DMS153 treated with DMSO at 0.1 percent for 48 hours (cell line): ENCODE measurements around the gene TMEM52.
"Not testable (repeated sequence)": the region's sequence is repeated elsewhere in the genome, so short reads cannot be mapped to it uniquely, and the experiment has no call there.

ENCODE experiments used
- DNase-seq: peaks from one replicate; lab custom pipeline; 2025; ENCODE audit not compliant: unreplicated experiment; lab: John Stamatoyannopoulos, UW

The TMEM52 gene

DNA sequence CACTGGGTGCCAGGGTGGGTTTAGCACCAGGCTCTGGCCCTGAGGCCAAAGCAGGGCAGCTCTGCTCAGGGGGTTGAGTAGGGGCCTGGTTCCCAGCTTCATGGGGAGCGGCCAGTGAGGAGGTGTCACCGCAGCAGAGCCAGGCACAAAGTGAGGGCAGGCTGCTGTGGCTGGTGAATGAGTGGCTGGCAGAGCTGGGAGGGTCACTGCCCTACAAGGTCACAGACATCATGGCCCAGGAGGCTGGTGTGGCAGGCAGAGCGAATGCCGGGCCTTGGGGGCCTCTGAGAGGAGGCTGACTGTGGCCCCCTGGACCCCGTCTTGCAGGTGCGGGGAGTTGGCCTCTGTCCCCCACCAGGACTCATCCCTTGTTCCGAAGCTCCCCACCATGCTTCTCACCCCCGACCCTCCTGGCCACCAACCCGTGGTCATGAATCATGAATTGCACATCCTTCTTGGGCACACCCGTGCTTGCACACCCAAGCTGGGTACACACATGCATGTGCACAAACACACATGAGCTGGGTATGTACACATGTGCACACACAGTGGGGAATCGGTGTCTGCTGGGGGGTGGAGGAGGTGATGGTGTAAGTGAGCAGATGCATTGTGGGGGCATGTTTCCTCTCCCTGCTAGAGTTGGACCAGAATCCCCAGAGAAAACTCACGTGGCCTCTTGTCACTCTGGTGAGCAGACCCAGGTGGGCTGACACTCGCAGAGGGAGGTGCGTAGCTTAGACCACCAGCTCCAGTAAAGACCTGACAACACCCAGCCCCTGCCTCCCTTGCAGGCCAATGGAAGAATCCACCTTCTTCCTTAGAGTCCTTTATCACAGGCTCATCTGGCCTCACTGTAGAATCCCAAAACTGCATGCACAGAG, 23.4 kb downstream of the TMEM52 start:
- DNase-seq = no peak

GRCh38 chr1:1895060-1895418, 24.0 kb downstream of the TMEM52 start:
- DNase-seq = no peak

- peak; percentile 78 for DNase-seq
These were observed 24.6 kb downstream of the TMEM52 start for GRCh38 chr1:1894354-1895059.

- no peak for DNase-seq
These were observed 25.1 kb downstream of the TMEM52 start for GRCh38 chr1:1893997-1894353.

GRCh38 chr1:1893291-1893985, 25.6 kb downstream of the TMEM52 start:
- DNase-seq = no peak

DNA sequence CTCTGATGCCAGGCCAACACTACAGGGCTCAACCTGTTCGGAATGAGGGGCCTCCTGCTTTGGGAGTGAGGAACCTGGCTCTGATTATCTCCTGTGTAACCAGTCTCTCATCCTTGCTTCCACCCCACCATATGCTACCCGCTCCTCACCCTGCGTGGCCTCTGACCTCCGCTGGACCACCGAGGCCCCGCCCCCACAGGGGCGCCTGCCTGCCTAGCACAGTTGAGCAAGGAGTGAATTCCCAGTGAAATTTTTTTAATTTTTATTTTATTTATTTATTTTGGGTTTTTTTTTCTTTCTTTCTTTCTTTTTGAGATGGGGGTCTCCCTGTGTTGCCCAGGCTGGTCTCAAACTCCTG, 26.3 kb downstream of the TMEM52 start:
- no peak for DNase-seq

GRCh38 chr1:1892079-1892762, 26.9 kb downstream of the TMEM52 start:
- no peak for DNase-seq

DNA sequence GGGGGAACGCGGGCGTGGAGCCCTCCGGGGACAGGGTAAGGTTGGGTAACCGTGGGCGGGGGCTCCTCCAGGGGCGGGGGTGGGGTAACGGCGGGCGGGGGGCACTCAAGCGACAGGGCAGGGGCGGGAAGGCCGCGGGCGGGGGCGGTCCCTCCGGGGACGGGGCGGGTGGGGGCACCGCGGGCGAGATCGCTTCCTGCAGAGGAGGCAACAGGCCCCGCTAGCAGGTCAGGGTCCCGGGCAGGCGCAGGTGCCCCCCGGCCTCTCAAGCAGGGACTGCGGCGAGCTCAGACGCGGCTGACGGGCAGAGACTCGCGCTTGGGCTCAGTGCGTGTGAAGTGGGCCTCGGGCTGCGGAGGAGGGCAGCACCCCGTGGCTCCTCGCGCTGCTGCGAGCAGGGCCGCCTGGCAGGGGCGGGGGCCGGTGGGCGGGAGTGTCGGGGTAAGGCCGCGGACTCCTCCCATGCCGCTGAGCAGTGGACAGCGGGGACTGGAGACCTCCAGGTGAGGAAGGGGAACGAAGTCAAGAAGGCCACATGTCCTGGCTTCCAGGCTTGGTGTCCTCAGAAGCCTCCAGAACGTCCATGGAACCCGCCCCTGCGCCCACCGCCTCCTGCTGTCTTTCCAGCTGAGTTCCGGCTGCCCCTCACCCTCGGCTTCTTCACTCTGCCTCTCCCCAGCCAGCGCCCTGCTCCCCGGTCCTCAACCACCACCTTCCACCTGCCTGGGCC, 27.6 kb downstream of the TMEM52 start:
- peak; percentile 65 for DNase-seq

DNA sequence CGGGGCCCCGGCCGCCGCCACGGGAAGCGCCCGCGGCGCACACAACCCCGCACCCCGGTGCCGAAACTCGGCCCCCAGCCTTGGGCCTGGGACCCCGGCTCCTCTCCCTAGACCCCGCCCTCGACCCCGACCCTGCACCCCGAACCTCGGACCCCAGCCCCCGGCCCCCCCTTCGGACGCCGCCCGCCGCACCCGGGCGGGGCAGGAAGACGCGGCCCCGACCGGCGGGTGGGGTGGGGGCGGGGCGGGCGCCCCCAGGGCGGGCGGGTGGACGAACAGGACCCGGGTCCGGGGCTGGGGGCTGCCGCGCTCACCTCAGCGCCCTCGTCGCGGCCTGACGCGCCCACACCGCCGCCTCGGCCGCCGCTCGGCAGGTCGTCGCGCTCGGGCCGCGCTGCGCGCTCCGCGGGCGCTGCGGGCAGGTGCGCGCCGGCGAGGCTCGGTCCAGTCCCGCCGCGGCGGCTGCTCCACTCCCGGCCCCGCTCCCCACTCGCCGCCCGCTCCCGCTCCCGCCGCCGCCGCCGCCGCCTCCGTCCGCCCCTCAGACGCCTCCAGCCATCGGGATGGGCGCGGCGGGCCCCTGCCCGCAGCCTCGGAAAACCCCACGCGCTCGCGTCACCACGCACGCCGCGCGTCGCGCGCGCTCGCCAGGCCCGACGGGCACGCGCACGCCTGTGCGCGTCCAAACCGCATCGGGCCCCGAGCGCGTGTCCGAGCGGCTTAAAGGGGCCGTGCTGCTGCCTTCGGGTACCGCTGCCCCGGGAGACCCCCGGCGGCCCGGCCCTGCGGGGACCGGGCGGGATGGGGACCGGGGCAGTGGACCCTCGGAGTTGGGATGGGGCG, 28.4 kb downstream of the TMEM52 start, which contains the start of gene GNB1:
GNB1 (minus strand) TSS at position 582 of the 843 bp plus-strand sequence. CDS start 65,634 bp downstream, outside the sequence.
- DNase-seq = peak; percentile 90

DNA sequence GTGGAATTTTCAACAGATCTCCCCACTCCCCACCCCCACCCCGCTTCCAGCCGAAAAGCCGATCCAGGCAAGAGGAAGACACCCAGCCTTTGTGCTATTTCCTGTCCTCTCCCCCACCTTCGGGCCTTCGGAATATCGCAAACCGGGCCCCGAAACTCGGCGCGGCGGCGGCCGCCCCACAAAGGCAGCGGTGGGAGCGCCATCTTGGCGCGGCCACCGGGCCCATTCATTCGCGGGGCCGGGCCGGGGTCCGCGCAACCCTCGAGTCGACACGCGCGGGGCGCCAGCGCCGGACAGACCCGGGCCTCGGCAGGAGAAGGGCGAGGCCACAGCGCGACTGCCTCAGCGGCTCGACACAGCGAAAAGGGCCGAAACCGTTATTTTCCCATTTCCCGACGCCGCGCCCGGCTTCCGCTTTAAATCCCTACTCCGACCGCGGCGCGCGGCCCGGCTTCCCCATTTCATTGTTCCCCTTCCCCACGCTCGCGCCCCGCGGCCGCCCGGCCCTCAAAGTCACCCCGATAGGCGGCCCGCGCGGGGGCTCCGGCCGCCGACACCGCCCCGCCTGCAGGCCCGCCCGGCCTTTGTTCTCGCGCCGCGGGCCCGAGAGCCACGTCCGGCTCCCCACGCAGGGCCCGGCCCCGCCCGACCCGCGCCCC, 29.1 kb downstream of the TMEM52 start:
- DNase-seq = peak; percentile 56

DNA sequence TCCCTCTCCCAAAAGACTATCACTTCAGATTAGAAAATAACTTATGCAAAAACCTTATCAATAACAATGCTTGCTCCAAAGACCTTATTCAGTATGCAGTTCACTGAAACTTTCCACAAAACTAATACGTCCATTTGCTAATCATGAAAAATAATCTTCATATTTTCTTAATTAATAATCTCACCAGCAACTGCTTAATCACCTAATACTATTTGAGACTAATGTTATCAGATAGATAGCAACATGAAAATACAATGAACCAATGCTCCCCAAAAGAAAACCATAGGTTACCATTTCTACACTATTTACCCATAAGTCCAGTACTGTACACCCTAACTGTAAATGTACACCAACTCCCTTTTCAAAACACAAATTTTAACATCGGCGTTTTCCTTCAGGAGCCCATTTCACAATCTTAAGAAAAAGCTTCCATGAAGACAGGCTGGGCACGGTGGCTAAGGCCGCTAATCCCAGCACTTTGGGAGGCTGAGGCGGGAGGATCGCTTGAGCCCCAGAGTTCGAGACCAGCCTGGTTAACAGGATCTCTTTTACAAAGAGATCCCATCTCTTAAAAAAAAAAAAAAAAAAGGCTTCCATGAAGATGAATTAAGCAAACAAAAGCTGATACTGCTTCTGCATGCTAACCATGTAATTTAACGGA, 29.9 kb downstream of the TMEM52 start:
- no peak for DNase-seq

GRCh38 chr1:1883890-1884289, 35.2 kb downstream of the TMEM52 start:
- not testable (repeated sequence) for DNase-seq

- DNase-seq = no peak
These were observed 35.8 kb downstream of the TMEM52 start for GRCh38 chr1:1883092-1883873.

DNA sequence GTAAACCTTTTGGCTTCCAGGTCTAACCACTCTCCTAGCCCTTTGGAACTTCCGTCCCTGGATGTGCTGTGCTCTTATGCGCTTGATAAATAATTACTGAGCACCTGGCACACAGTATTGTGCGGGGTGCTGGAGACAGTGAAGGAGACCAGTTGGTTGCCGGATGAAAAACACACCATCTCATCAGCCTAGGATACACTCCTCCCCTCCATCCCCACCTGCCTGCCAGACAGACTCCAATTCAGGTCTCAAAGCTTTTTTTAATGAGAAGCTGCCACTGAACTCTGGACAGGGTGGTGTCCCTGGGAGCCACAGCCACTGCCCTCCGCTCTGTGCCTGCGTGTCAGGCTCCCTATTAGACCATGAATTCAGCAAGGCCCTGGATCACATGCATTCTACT, 37.4 kb downstream of the TMEM52 start:
- no peak for DNase-seq

- DNase-seq = no peak
These were observed 38.3 kb downstream of the TMEM52 start for GRCh38 chr1:1880617-1881312.

DNA sequence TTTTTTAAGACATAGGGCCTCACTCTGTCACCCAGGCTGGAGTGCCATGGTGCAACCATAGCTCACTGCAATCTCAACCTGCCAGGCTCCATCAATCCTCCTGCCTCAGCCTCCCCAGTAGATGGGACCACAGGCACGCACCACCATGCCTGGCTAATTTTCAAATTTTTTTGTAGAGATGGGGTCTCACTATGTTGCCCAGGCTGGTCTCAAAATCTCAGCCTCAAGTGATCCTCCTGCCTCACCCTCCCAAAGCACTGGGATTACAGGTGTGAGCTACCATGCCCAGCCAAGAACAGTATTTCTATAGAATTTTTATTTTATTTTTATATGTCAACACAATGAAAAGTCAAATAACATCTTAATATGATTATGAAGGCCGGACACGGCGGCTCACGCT, 39.1 kb downstream of the TMEM52 start:
- no peak for DNase-seq

GRCh38 chr1:1877865-1878436, 41.1 kb downstream of the TMEM52 start:
- DNase-seq = no peak
